ENCODE measurements around the gene PUM1. TPM values are rescaled to one million over a fixed set of nuclear protein-coding genes. Genes with fewer than 3 reads are reported as not detected.
A peak's percentile ranks its signal among the peaks of the same experiment; 100 is the strongest.

The PUM1 gene
- total and polyA plus RNA-seq, 4 donors: 18.1 to 49.2 (median 30.2) TPM

DNA sequence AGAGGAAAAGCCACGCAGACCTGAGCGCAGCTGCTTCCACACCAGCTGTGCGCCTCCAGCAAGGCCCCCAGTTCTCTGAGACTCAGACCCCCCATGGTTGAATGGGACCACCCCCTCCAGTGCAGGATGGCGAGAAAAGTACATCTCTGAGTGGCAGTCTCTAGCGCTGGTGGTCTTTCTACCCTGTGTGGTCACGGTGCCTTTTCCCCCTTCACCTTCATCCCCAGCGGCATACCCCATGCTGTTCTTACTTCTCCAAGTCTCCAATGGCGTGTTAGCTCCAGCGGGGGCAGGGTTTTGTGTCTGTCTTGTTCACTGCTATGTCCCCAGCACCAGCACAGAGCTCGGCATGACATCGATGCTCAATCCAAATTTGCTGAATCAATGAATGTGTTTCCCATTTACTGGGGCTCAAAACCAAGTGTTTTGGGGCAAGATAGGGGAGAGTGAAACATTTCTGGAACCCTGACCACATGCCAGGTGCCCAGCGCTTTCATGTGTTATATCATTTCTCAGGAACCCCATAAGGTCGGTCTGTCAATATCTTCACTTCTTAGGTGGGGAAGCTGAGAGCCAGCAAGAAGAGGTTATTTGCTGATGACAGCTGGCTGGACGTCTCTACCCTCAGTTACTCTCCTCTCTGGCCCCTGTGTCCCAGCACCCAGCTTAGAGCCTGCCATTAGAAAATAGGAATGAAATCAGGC lies 156.0 kb downstream of the PUM1 start:
- Histone ChIP-seq H3K36me3 (ENCODE audit: control insufficient read depth in 4 of 4, insufficient read depth in 3 of 4, low read depth in 1 of 4, low read length in 3 of 4) (no peaks in the 10 kb centered on the region), H3K27me3 (ENCODE audit: control insufficient read depth in 4 of 4, insufficient read depth in 4 of 4, low read length in 3 of 4) (no peaks in the 10 kb centered on the region), H3K4me3 (ENCODE audit: low read depth in 1 of 3, low read length in 3 of 3) (peak overlapping the region in 1 of 3 donors; percentile 66), H3K9me3 (ENCODE audit: control insufficient read depth in 4 of 4, low read length in 3 of 4) (no peaks in the 10 kb centered on the region), H3K27ac (ENCODE audit: low read depth in 1 of 2, low read length in 2 of 2) (no peak overlapping the region), H3K4me1 (ENCODE audit: control insufficient read depth in 4 of 4, insufficient read depth in 4 of 4, low read length in 3 of 4) (peaks cover 0 to 9% (median 3%) of the 10 kb centered on the region in 4 donors), H3K9ac (ENCODE audit: low read depth in 1 of 2, low read length in 2 of 2) (no peak overlapping the region)
- WGBS: 68% methylated on average over 14 of the region's 14 CpGs
- DNase-seq (ENCODE audit: low spot score): no peak
- TF ChIP-seq RAD21 (IDR thresholded peaks at IDR 0.05) (no peak), GABPA (IDR thresholded peaks at IDR 0.05 in 1 of 2, conservative IDR thresholded peaks at IDR 0.05 in 1 of 2) (no peak), JUND (IDR thresholded peaks at IDR 0.05) (no peak), HNF4A (conservative IDR thresholded peaks at IDR 0.05) (no peak), TAF1 (conservative IDR thresholded peaks at IDR 0.05) (no peak), FOXA1 (IDR thresholded peaks at IDR 0.05) (no peak), NR2F2 (IDR thresholded peaks at IDR 0.05) (no peak), SP1 (IDR thresholded peaks at IDR 0.05) (no peak), EGR1 (IDR thresholded peaks at IDR 0.05; ENCODE audit: low read depth in 2 of 2) (no peak), HNF4G (IDR thresholded peaks at IDR 0.05) (no peak), YY1 (IDR thresholded peaks at IDR 0.05) (no peak)
- TF ChIP-seq, protein P1, sequence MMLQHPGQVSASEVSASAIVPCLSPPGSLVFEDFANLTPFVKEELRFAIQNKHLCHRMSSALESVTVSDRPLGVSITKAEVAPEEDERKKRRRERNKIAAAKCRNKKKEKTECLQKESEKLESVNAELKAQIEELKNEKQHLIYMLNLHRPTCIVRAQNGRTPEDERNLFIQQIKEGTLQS (IDR thresholded peaks at IDR 0.05): no peak
- TF ChIP-seq, protein P2, sequence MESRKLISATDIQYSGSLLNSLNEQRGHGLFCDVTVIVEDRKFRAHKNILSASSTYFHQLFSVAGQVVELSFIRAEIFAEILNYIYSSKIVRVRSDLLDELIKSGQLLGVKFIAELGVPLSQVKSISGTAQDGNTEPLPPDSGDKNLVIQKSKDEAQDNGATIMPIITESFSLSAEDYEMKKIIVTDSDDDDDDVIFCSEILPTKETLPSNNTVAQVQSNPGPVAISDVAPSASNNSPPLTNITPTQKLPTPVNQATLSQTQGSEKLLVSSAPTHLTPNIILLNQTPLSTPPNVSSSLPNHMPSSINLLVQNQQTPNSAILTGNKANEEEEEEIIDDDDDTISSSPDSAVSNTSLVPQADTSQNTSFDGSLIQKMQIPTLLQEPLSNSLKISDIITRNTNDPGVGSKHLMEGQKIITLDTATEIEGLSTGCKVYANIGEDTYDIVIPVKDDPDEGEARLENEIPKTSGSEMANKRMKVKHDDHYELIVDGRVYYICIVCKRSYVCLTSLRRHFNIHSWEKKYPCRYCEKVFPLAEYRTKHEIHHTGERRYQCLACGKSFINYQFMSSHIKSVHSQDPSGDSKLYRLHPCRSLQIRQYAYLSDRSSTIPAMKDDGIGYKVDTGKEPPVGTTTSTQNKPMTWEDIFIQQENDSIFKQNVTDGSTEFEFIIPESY (IDR thresholded peaks at IDR 0.05): no peak
- TF ChIP-seq, protein P3, sequence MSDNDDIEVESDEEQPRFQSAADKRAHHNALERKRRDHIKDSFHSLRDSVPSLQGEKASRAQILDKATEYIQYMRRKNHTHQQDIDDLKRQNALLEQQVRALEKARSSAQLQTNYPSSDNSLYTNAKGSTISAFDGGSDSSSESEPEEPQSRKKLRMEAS (IDR thresholded peaks at IDR 0.05): no peak
- TF ChIP-seq, protein P4, sequence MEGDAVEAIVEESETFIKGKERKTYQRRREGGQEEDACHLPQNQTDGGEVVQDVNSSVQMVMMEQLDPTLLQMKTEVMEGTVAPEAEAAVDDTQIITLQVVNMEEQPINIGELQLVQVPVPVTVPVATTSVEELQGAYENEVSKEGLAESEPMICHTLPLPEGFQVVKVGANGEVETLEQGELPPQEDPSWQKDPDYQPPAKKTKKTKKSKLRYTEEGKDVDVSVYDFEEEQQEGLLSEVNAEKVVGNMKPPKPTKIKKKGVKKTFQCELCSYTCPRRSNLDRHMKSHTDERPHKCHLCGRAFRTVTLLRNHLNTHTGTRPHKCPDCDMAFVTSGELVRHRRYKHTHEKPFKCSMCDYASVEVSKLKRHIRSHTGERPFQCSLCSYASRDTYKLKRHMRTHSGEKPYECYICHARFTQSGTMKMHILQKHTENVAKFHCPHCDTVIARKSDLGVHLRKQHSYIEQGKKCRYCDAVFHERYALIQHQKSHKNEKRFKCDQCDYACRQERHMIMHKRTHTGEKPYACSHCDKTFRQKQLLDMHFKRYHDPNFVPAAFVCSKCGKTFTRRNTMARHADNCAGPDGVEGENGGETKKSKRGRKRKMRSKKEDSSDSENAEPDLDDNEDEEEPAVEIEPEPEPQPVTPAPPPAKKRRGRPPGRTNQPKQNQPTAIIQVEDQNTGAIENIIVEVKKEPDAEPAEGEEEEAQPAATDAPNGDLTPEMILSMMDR (IDR thresholded peaks at IDR 0.05; ENCODE audit: low read depth, low read length, missing input control): no peak
- TF ChIP-seq, protein P5, sequence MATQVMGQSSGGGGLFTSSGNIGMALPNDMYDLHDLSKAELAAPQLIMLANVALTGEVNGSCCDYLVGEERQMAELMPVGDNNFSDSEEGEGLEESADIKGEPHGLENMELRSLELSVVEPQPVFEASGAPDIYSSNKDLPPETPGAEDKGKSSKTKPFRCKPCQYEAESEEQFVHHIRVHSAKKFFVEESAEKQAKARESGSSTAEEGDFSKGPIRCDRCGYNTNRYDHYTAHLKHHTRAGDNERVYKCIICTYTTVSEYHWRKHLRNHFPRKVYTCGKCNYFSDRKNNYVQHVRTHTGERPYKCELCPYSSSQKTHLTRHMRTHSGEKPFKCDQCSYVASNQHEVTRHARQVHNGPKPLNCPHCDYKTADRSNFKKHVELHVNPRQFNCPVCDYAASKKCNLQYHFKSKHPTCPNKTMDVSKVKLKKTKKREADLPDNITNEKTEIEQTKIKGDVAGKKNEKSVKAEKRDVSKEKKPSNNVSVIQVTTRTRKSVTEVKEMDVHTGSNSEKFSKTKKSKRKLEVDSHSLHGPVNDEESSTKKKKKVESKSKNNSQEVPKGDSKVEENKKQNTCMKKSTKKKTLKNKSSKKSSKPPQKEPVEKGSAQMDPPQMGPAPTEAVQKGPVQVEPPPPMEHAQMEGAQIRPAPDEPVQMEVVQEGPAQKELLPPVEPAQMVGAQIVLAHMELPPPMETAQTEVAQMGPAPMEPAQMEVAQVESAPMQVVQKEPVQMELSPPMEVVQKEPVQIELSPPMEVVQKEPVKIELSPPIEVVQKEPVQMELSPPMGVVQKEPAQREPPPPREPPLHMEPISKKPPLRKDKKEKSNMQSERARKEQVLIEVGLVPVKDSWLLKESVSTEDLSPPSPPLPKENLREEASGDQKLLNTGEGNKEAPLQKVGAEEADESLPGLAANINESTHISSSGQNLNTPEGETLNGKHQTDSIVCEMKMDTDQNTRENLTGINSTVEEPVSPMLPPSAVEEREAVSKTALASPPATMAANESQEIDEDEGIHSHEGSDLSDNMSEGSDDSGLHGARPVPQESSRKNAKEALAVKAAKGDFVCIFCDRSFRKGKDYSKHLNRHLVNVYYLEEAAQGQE (IDR thresholded peaks at IDR 0.05): no peak
